Anterior cingulate cortex (tissue), 58 donors: ENCODE data around the gene PRR16.
"Not testable (repeated sequence)": the region's sequence is repeated elsewhere in the genome, so short reads cannot be mapped to it uniquely, and the experiment has no call there.

Source experiments
- DNase-seq, 58 donors: peaks; one replicate each; lab custom pipeline; 2025; lab: John Stamatoyannopoulos, UW

Gene PRR16

GRCh38 chr5:120702817-120703538 is 238.9 kb downstream of the PRR16 start:
- DNase-seq: not testable (repeated sequence)

GRCh38 chr5:120703918-120704587 is 240.0 kb downstream of the PRR16 start:
- DNase-seq: peak in 3 of 58 donors; percentile 4 to 47 (median 9)

- no peak for DNase-seq
Measured at GRCh38 chr5:120706877-120707276, 242.8 kb downstream of the PRR16 start.

GRCh38 chr5:120717381-120717780 is 253.3 kb downstream of the PRR16 start:
- no peak for DNase-seq

- no peak for DNase-seq
Measured at GRCh38 chr5:120730214-120730613, 266.1 kb downstream of the PRR16 start.

GRCh38 chr5:120734033-120734432 is 269.9 kb downstream of the PRR16 start:
- peak in 1 of 58 donors; percentile 1 for DNase-seq

GRCh38 chr5:120735076-120735475 is 271.0 kb downstream of the PRR16 start:
- DNase-seq: no peak
